ENCODE measurements around the gene ZNF491. TPM values are rescaled to one million over a fixed set of nuclear protein-coding genes. Genes with fewer than 3 reads are reported as not detected.
"Not testable (repeated sequence)": the region's sequence is repeated elsewhere in the genome, so short reads cannot be mapped to it uniquely, and the experiment has no call there.

Gene ZNF491
- total RNA-seq, 1 experiment from 2014 or later = 0.98 TPM

DNA sequence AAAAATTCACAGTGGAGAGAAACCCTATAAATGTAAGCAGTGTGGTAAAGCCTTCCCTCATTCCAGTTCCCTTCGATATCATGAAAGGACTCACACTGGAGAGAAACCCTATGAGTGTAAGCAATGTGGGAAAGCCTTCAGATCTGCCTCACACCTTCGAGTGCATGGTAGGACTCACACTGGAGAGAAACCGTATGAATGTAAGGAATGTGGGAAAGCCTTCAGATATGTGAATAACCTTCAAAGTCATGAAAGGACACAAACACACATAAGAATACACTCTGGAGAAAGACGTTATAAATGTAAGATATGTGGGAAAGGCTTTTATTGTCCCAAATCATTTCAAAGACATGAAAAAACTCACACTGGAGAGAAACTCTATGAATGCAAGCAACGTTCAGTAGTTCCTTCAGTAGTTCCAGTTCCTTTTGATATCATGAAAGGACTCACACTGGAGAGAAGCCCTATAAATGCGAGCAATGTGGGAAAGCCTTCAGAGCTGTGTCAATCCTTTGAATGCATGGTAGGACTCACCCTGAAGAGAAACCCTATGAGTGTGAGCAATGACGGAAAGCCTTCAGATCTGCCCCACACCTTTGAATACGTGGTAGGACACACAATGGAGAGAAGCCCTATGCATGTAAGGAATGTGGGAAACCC lies 34.1 kb downstream of the ZNF491 start:
- Histone ChIP-seq H3K27ac (ENCODE audit: low read length) (no peak overlapping the region), H3K4me3 (ENCODE audit: low read depth in 2 of 2, low read length in 2 of 2) (no peak overlapping the region), H3K9me3 (ENCODE audit: control insufficient read depth, insufficient read depth, low read depth, low read length) (peaks cover 45% of the 10 kb centered on the region), H3K4me1 (ENCODE audit: control insufficient read depth, insufficient read depth, low read length) (no peaks in the 10 kb centered on the region), H3K36me3 (ENCODE audit: control insufficient read depth, insufficient read depth, low read length) (no peaks in the 10 kb centered on the region), H3K27me3 (ENCODE audit: control insufficient read depth, insufficient read depth, low read length) (no peaks in the 10 kb centered on the region)
- in situ Hi-C loops (cut with HindIII; ENCODE audit: low pct_unique_long_range_greater_than_20kb, low sequenced_read_pairs) (no loop called here), intact Hi-C loops (cut with micrococcal nuclease; ENCODE audit: unreplicated experiment) (no loop called here)
- ChIA-PET CTCF (no interaction called here), POLR2A (no interaction called here)
- DNase-seq (ENCODE audit: low read depth, low spot score) = no peak
- TF ChIP-seq, protein P1, sequence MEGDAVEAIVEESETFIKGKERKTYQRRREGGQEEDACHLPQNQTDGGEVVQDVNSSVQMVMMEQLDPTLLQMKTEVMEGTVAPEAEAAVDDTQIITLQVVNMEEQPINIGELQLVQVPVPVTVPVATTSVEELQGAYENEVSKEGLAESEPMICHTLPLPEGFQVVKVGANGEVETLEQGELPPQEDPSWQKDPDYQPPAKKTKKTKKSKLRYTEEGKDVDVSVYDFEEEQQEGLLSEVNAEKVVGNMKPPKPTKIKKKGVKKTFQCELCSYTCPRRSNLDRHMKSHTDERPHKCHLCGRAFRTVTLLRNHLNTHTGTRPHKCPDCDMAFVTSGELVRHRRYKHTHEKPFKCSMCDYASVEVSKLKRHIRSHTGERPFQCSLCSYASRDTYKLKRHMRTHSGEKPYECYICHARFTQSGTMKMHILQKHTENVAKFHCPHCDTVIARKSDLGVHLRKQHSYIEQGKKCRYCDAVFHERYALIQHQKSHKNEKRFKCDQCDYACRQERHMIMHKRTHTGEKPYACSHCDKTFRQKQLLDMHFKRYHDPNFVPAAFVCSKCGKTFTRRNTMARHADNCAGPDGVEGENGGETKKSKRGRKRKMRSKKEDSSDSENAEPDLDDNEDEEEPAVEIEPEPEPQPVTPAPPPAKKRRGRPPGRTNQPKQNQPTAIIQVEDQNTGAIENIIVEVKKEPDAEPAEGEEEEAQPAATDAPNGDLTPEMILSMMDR (IDR thresholded peaks at IDR 0.05) = no peak
- TF ChIP-seq POLR2AphosphoS5 (IDR thresholded peaks at IDR 0.05; ENCODE audit: low read depth, low read length) (no peak), TCF7L2 (IDR thresholded peaks at IDR 0.05; ENCODE audit: low read depth, low read length) (no peak), SIN3A (IDR thresholded peaks at IDR 0.05; ENCODE audit: borderline replicate concordance, insufficient read depth, low read depth, low read length) (no peak)
- TF ChIP-seq, protein P2, sequence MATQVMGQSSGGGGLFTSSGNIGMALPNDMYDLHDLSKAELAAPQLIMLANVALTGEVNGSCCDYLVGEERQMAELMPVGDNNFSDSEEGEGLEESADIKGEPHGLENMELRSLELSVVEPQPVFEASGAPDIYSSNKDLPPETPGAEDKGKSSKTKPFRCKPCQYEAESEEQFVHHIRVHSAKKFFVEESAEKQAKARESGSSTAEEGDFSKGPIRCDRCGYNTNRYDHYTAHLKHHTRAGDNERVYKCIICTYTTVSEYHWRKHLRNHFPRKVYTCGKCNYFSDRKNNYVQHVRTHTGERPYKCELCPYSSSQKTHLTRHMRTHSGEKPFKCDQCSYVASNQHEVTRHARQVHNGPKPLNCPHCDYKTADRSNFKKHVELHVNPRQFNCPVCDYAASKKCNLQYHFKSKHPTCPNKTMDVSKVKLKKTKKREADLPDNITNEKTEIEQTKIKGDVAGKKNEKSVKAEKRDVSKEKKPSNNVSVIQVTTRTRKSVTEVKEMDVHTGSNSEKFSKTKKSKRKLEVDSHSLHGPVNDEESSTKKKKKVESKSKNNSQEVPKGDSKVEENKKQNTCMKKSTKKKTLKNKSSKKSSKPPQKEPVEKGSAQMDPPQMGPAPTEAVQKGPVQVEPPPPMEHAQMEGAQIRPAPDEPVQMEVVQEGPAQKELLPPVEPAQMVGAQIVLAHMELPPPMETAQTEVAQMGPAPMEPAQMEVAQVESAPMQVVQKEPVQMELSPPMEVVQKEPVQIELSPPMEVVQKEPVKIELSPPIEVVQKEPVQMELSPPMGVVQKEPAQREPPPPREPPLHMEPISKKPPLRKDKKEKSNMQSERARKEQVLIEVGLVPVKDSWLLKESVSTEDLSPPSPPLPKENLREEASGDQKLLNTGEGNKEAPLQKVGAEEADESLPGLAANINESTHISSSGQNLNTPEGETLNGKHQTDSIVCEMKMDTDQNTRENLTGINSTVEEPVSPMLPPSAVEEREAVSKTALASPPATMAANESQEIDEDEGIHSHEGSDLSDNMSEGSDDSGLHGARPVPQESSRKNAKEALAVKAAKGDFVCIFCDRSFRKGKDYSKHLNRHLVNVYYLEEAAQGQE (IDR thresholded peaks at IDR 0.05; ENCODE audit: insufficient read depth in 1 of 2, low read depth in 2 of 2, low read length in 1 of 2) = no peak
- ATAC-seq = no peak
- BruUV-seq (replicated peaks) = no TSS peak

DNA sequence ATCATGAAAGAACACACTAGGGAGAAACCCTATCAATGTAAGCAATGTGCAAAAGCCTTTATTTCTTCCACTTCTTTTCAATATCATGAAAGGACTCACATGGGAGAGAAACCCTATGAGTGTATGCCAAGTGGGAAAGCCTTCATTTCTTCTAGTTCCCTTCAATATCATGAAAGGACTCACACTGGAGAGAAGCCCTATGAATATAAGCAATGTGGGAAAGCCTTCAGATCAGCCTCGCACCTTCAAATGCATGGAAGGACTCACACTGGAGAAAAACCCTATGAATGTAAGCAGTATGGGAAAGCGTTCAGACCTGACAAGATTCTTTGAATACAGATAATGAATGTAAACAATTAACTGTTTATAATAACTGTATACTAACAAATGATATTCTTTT lies 35.2 kb downstream of the ZNF491 start:
- Histone ChIP-seq H3K9me3 (ENCODE audit: control insufficient read depth, insufficient read depth, low read depth, low read length) (peaks cover 43% of the 10 kb centered on the region), H3K4me1 (ENCODE audit: control insufficient read depth, insufficient read depth, low read length) (no peaks in the 10 kb centered on the region), H3K27ac (ENCODE audit: low read length) (no peak overlapping the region), H3K4me3 (ENCODE audit: low read depth in 2 of 2, low read length in 2 of 2) (no peak overlapping the region), H3K36me3 (ENCODE audit: control insufficient read depth, insufficient read depth, low read length) (no peaks in the 10 kb centered on the region), H3K27me3 (ENCODE audit: control insufficient read depth, insufficient read depth, low read length) (no peaks in the 10 kb centered on the region)
- in situ Hi-C loops (cut with HindIII; ENCODE audit: low pct_unique_long_range_greater_than_20kb, low sequenced_read_pairs) = no loop called here
- TF ChIP-seq POLR2AphosphoS5 (IDR thresholded peaks at IDR 0.05; ENCODE audit: low read depth, low read length) (no peak), SIN3A (IDR thresholded peaks at IDR 0.05; ENCODE audit: borderline replicate concordance, insufficient read depth, low read depth, low read length) (no peak), TCF7L2 (IDR thresholded peaks at IDR 0.05; ENCODE audit: low read depth, low read length) (no peak)
- TF ChIP-seq, protein P2 (IDR thresholded peaks at IDR 0.05; ENCODE audit: insufficient read depth in 1 of 2, low read depth in 2 of 2, low read length in 1 of 2) = no peak
- TF ChIP-seq, protein P1 (IDR thresholded peaks at IDR 0.05) = no peak
- no TSS peak for BruUV-seq (replicated peaks)
- DNase-seq (ENCODE audit: low read depth, low spot score) (no peak), ATAC-seq (no peak)
- ChIA-PET CTCF (no interaction called here), POLR2A (no interaction called here)
- intact Hi-C loops (cut with micrococcal nuclease; ENCODE audit: unreplicated experiment) = no loop called here

DNA sequence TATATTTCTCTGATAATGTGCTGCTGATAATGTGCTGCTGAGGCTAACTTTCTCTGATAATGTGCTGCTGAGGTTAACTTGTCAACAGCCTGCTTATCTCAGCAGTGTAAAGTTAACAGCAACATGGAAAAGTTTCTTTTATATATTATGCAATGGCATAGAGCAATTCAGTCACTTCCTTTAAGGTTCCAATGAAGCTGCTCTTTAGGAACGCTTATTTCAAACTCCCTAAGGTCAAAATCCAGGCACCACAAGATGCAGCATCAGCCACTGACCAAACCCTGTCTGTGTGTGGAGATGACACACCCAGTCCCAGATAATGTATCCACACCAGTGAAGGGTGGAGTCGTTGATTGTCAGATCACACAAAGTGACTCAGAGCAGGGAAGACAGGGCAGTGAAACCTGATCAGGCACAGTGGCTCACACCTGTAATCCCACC lies 37.3 kb downstream of the ZNF491 start:
- DNase-seq (ENCODE audit: low read depth, low spot score); CTCF ChIA-PET; H3K4me1 ChIP-seq (ENCODE audit: control insufficient read depth, insufficient read depth, low read length); ATAC-seq; intact Hi-C loops (cut with micrococcal nuclease; ENCODE audit: unreplicated experiment); H3K27me3 ChIP-seq (ENCODE audit: control insufficient read depth, insufficient read depth, low read length); POLR2A ChIA-PET; BruUV-seq (replicated peaks); H3K4me3 ChIP-seq (ENCODE audit: low read depth in 2 of 2, low read length in 2 of 2); H3K36me3 ChIP-seq (ENCODE audit: control insufficient read depth, insufficient read depth, low read length); H3K27ac ChIP-seq (ENCODE audit: low read length); in situ Hi-C loops (cut with HindIII; ENCODE audit: low pct_unique_long_range_greater_than_20kb, low sequenced_read_pairs): not testable (repeated sequence)
- H3K9me3 ChIP-seq (ENCODE audit: control insufficient read depth, insufficient read depth, low read depth, low read length) = peaks cover 36% of the 10 kb centered on the region
